A549 treated with AZD2906 at 1 μM for 4 hours (cell line): ENCODE data around the gene ZNF280C. TPM values are rescaled to one million over a fixed set of nuclear protein-coding genes. Genes with fewer than 3 reads are reported as not detected.

Source experiments
- total RNA-seq: library from RNA; stranded (reverse); fragments of 200-300 nt; extraction: Qiagen RNA extraction; gene quantifications from 5 replicates; pipeline ENCODE4 v1.2.3, GENCODE V29; 2022

Gene ZNF280C, protein sequence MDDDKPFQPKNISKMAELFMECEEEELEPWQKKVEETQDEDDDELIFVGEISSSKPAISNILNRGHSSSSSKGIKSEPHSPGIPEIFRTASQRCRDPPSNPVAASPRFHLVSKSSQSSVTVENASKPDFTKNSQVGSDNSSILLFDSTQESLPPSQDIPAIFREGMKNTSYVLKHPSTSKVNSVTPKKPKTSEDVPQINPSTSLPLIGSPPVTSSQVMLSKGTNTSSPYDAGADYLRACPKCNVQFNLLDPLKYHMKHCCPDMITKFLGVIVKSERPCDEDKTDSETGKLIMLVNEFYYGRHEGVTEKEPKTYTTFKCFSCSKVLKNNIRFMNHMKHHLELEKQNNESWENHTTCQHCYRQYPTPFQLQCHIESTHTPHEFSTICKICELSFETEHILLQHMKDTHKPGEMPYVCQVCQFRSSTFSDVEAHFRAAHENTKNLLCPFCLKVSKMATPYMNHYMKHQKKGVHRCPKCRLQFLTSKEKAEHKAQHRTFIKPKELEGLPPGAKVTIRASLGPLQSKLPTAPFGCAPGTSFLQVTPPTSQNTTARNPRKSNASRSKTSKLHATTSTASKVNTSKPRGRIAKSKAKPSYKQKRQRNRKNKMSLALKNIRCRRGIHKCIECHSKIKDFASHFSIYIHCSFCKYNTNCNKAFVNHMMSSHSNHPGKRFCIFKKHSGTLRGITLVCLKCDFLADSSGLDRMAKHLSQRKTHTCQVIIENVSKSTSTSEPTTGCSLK
- total RNA-seq: 2.3 to 3.7 TPM (median 2.4 TPM) in 5 replicates

GRCh38 chrX:130268449-130269170, at the start of gene ZNF280C:
Gene ZNF280C, minus strand, starts transcription at chrX:130268899. Its CDS starts 8,450 bp downstream, at chrX:130260449.

GRCh38 chrX:130171446-130172126, 97.1 kb downstream of the ZNF280C start, which contains the start of gene RAB33A:
Gene RAB33A, plus strand, starts transcription at chrX:130171962. Its CDS starts 101 bp downstream, at chrX:130172063.

DNA sequence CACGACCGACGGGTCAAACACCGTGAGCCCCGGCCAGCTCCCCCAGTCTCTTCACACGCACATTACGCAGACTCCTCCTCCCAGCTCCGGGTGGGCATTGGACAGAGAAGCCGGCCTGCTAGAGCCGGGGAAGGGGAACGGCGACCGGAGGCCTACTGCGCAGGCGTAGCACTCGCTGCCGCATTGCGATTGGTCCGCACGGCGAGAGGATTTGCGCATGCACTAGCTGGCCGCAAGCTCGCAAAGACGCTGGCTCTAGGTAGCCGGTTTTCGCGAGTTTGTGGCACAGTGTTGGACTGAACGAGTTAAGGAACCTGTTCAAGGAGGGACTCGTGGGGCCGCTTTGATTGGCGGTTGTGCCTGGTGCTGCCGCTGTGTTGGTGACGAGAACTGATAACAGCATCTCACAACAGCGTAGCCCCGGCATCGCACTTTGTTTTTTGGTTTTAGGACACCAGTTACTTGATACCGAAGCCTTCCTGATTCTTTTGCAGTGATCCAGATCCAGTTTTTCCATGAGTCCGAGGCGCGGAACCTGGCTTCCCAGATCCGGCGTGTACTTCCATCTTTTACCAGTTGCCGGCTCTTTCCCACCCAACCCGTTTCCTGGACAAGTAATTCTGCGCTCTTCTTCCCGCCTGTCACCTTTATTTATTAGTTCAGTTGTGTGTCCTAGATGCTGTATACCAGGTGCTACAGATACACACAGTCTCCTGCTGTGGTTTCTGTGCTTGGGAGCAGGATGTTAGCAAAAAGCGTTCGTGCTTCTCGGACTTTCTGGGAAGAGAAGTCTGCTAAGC, 102.8 kb downstream of the ZNF280C start, which contains the start of gene AIFM1:
Gene AIFM1 (minus strand): TSS at position 139 of the 800 bp plus-strand sequence. CDS start 185 bp downstream, outside the sequence.

Other genes with a start within 250 kb of the ZNF280C start
- gene ELF4, start 158.4 kb downstream of the ZNF280C start, total RNA-seq: 24.0 to 29.0 TPM (median 26.2 TPM) in 5 replicates
- 66.5 to 71.9 TPM (median 70.7 TPM) in 5 replicates for gene AIFM1, start 103.1 kb downstream of the ZNF280C start, total RNA-seq
- 0.07 to 0.32 TPM (median 0.18 TPM) in 5 replicates for gene RAB33A, start 96.9 kb downstream of the ZNF280C start, total RNA-seq
- 15.4 to 18.2 TPM (median 16.5 TPM) in 5 replicates for gene SLC25A14, start 71.0 kb upstream of the ZNF280C start, total RNA-seq
- not detected in 5 replicates for gene GPR119, start 116.8 kb upstream of the ZNF280C start, total RNA-seq
- 25.6 to 32.8 TPM (median 27.1 TPM) in 5 replicates for gene RBMX2, start 133.1 kb upstream of the ZNF280C start, total RNA-seq